ENCODE measurements around the gene ANKRD13D. TPM values are rescaled to one million over a fixed set of nuclear protein-coding genes. Genes with fewer than 3 reads are reported as not detected.

The ANKRD13D gene
- total and polyA plus RNA-seq, 2 of the 8 experiments (the other 6 are each of a cell fraction or from before 2014, with no cell fraction given), result 24.9 to 26.5 TPM

- H3K56ac ChIP-seq (replicated peaks; ENCODE audit: insufficient read length, low read depth, low read length), result no peak overlapping the region
- H2AK5ac ChIP-seq (ENCODE audit: low read depth, low read length), result no peak overlapping the region
- peak overlapping the region; percentile 67 to 94 (median 74) for H3K4me3 ChIP-seq (ENCODE audit: extremely low read depth in 1 of 4, insufficient read depth in 2 of 4, low read depth in 3 of 4, low read length in 4 of 4)
- H3K79me2 ChIP-seq (ENCODE audit: control insufficient read depth in 1 of 2, insufficient read depth in 2 of 2, low read length in 2 of 2), result no peaks in the 10 kb centered on the region
- no peak overlapping the region for H3K23ac ChIP-seq (ENCODE audit: insufficient read length)
- H2BK5ac ChIP-seq (ENCODE audit: low read depth, low read length), result peak overlapping the region; percentile 44; the same call in 1 of the 2 replicates
- FAIRE-seq (no peak), DNase-seq (ENCODE audit: low read depth in 1 of 2, low spot score in 2 of 2) (peak in 1 of 2 experiments; percentile 69)
- no peak overlapping the region for H2AFZ ChIP-seq (ENCODE audit: low read length)
- no peak overlapping the region for H4K5ac ChIP-seq (ENCODE audit: insufficient read length, low read depth, low read length)
- no peak overlapping the region for H4K91ac ChIP-seq (replicated peaks; ENCODE audit: insufficient read length, low read length)
- H3K36me3 ChIP-seq (ENCODE audit: control insufficient read depth in 2 of 4, insufficient read depth in 4 of 4, low read length in 3 of 4), result peaks cover 0 to 14% (median 6%) of the 10 kb centered on the region in 4 experiments; a peak in 4 of 8 replicates
- peaks cover 19% of the 10 kb centered on the region; the same call in 1 of the 2 replicates for H3K23me2 ChIP-seq (ENCODE audit: low read depth, low read length)
- H4K20me1 ChIP-seq (replicated peaks in 1 of 2; ENCODE audit: control insufficient read depth in 1 of 2, insufficient read depth in 2 of 2, low read length in 2 of 2), result peaks cover 0 to 10% of the 10 kb centered on the region in 2 experiments
- TF ChIP-seq SUZ12 (IDR thresholded peaks at IDR 0.05; ENCODE audit: low read length), result peak; percentile 32; the same call in 1 of the 2 replicates
- TF ChIP-seq EGR1 (IDR thresholded peaks at IDR 0.05; ENCODE audit: borderline replicate concordance, low read depth, low read length), result no peak
- no peak for TF ChIP-seq CTBP2 (IDR thresholded peaks at IDR 0.05; ENCODE audit: borderline replicate concordance, insufficient read depth, insufficient read length, low read length)
- TF ChIP-seq FOSL1 (IDR thresholded peaks at IDR 0.05; ENCODE audit: insufficient read depth, low read depth, low read length), result no peak
- TF ChIP-seq EZH2 (IDR thresholded peaks at IDR 0.05; ENCODE audit: low read depth, low read length, severe bottlenecking), result peak; percentile 22
- 0 out of 2 replicates have a peak, but pooled peaks have one; percentile 13 for TF ChIP-seq GABPA (IDR thresholded peaks at IDR 0.05; ENCODE audit: borderline replicate concordance, insufficient read depth, low read length)
- TF ChIP-seq CREB1 (IDR thresholded peaks at IDR 0.05), result no peak
- TF ChIP-seq SIRT6 (IDR thresholded peaks at IDR 0.05; ENCODE audit: low read length), result no peak
- no peak for TF ChIP-seq PHF8 (conservative IDR thresholded peaks at IDR 0.05; ENCODE audit: low read depth, low read length)
- H3K18ac ChIP-seq (ENCODE audit: extremely low read depth, low read length), result peak overlapping the region; percentile 78
- no peaks in the 10 kb centered on the region; the same call in 1 of the 2 replicates for H3K79me1 ChIP-seq (ENCODE audit: low read depth, low read length)
- POLR2A ChIA-PET (ENCODE audit: partially characterized antibody), result interaction anchor here (1.0 to 9.7 kb wide), 8 partner anchors 10 to 93 kb away, joined by 3 to 106 read pairs (median 4); partner anchors contain the start of gene ANKRD13D
- 4% methylated on average over 38 of the region's 43 CpGs; no CpG with 5 or more reads in 1 of the 2 experiments for WGBS, 2 experiments (ENCODE audit: extremely low coverage in 1 of 2, insufficient coverage in 1 of 2, insufficient read length in 1 of 2, insufficient replicate concordance in 2 of 2, low coverage in 1 of 2, low lambda C conversion rate in 2 of 2, missing lambda C conversion rate in 1 of 2)
- H2BK20ac ChIP-seq (ENCODE audit: low read length), result no peak overlapping the region
- H2BK12ac ChIP-seq (ENCODE audit: low read depth, low read length), result no peak overlapping the region; the same call in 1 of the 2 replicates
- no peak overlapping the region; the same call in 1 of the 2 replicates for H4K8ac ChIP-seq (ENCODE audit: extremely low read depth, insufficient read depth, low read length)
- H3K27me3 ChIP-seq (replicated peaks in 1 of 4; ENCODE audit: control insufficient read depth in 3 of 4, extremely low read depth in 1 of 4, insufficient read depth in 3 of 4, low read length in 3 of 4), result peaks cover 0 to 11% (median 7%) of the 10 kb centered on the region in 4 experiments; a peak in 5 of 7 replicates
- H3K4me2 ChIP-seq (ENCODE audit: insufficient read depth in 1 of 2, low read depth in 2 of 2, low read length in 2 of 2), result peak overlapping the region; percentile 81 to 85
- no peak overlapping the region for H3K14ac ChIP-seq (ENCODE audit: insufficient read length)
- no peak overlapping the region; the same call in 1 of the 2 replicates for H2BK15ac ChIP-seq (ENCODE audit: low read length)
- CTCF ChIA-PET (ENCODE audit: partially characterized antibody), result interaction anchor here (0.8 to 4.8 kb wide), 12 partner anchors 11 to 162 kb away, joined by 3 to 33 read pairs (median 4); partner anchors contain the start of gene ANKRD13D
- no peak overlapping the region; a peak in 1 of 7 replicates for H3K9ac ChIP-seq (replicated peaks in 1 of 4; ENCODE audit: extremely low read depth in 1 of 4, low read depth in 3 of 4, low read length in 3 of 4)
- H3K4me1 ChIP-seq (replicated peaks in 1 of 4; ENCODE audit: control insufficient read depth in 3 of 4, insufficient read depth in 4 of 4, low read length in 3 of 4), result peaks cover 0 to 20% (median 16%) of the 10 kb centered on the region in 4 experiments; a peak in 5 of 7 replicates
- H2BK120ac ChIP-seq (replicated peaks; ENCODE audit: low read depth, low read length), result no peak overlapping the region
- no peak overlapping the region for H3K27ac ChIP-seq (ENCODE audit: low read depth, low read length)
- no peak overlapping the region for H3K4ac ChIP-seq (replicated peaks; ENCODE audit: insufficient read length, low read depth, low read length)
- H3K9me3 ChIP-seq (ENCODE audit: insufficient read depth in 2 of 2, low read depth in 1 of 2, low read length in 1 of 2), result no peaks in the 10 kb centered on the region
Observed at GRCh38 chr11:67303835-67304411, 14.8 kb downstream of the ANKRD13D start.
